Transverse colon (tissue), 4 donors: ENCODE data around the gene CD177.

Experiments
- POLR2AphosphoS5 ChIP-seq, 3 donors: sonication (generic); formaldehyde crosslinking; IDR thresholded peaks; one replicate each; pipeline ENCODE4 v1.6.1; 2016; ENCODE audit warnings: antibody characterized with exemption in 3 of 3
- TF ChIP-seq, protein P1 (sequence below), 5 experiments: fragments of 200-600 bp in 3 of 5; fragments of 450-650 bp in 2 of 5; sonication (generic) in 3 of 5; IDR thresholded peaks; 1 replicate in 2 of 5; 2 replicates in 3 of 5; pipeline ENCODE4 v1.5.1; 2016 to 2017; ENCODE audit warnings: antibody characterized with exemption in 5 of 5, inconsistent platforms in 3 of 5, mild to moderate bottlenecking in 2 of 5, moderate library complexity in 1 of 5

DNA sequence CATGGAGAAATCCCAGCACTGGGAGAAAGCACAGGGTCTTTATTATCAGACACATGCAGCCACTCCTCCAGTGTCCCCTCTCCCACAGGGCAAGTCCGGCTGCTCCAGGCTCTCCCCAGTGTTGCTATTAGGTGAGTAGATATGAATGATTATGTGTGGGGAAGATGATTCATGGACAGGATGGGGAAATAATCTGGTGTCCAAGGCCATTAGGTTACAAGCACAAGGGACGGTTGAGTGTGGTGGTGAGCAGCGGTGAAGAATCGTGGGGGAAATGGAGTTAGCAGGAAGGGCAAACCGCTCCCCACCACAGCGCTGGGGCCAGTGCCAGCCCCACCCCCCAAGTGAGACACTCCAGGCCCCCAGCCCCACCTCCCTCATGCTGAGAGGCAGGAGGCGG is 19.0 kb downstream of the CD177 start:
- TF ChIP-seq POLR2AphosphoS5 (IDR thresholded peaks at IDR 0.05), result no peak
- TF ChIP-seq, protein P1, sequence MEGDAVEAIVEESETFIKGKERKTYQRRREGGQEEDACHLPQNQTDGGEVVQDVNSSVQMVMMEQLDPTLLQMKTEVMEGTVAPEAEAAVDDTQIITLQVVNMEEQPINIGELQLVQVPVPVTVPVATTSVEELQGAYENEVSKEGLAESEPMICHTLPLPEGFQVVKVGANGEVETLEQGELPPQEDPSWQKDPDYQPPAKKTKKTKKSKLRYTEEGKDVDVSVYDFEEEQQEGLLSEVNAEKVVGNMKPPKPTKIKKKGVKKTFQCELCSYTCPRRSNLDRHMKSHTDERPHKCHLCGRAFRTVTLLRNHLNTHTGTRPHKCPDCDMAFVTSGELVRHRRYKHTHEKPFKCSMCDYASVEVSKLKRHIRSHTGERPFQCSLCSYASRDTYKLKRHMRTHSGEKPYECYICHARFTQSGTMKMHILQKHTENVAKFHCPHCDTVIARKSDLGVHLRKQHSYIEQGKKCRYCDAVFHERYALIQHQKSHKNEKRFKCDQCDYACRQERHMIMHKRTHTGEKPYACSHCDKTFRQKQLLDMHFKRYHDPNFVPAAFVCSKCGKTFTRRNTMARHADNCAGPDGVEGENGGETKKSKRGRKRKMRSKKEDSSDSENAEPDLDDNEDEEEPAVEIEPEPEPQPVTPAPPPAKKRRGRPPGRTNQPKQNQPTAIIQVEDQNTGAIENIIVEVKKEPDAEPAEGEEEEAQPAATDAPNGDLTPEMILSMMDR (IDR thresholded peaks at IDR 0.05), result no peak
